Measurements from ENCODE around the gene NHLH2.

NHLH2 gene

GRCh38 chr1:115840605-115841460 lies at the start of gene NHLH2:
Gene NHLH2, minus strand, starts transcription at chr1:115841126. Its CDS starts 2,754 bp downstream, at chr1:115838372.
- TF ChIP-seq CTCF (IDR thresholded peaks at IDR 0.05; ENCODE audit: control extremely low read depth, extremely low read depth, low read depth, missing control alignments) = no peak

GRCh38 chr1:115890580-115890979 lies 49.7 kb upstream of the NHLH2 start:
- POLR2A ChIA-PET = no interaction called here

More at GRCh38 chr1:115840605-115841460, at the start of gene NHLH2:
- CTCF ChIA-PET = no interaction called here
- DNase-seq (ENCODE audit: extremely low spot score) = no peak
- POLR2A ChIA-PET = no interaction called here

GRCh38 chr1:115888976-115889375 lies 48.0 kb upstream of the NHLH2 start:
- CTCF ChIA-PET = no interaction called here

More at GRCh38 chr1:115890580-115890979, 49.7 kb upstream of the NHLH2 start:
- no peak for TF ChIP-seq CTCF (IDR thresholded peaks at IDR 0.05; ENCODE audit: control extremely low read depth, extremely low read depth, low read depth, missing control alignments)
- no peak for DNase-seq (ENCODE audit: extremely low spot score)
- CTCF ChIA-PET = interaction anchor here (1.8 kb wide), 2 partner anchors 10 to 595 kb away, joined by 4 to 6 read pairs; no protein-coding TSS in a partner anchor

GRCh38 chr1:115882913-115883902 lies 42.3 kb upstream of the NHLH2 start:
- CTCF ChIA-PET = no interaction called here
- POLR2A ChIA-PET = no interaction called here

More at GRCh38 chr1:115888976-115889375, 48.0 kb upstream of the NHLH2 start:
- no peak for DNase-seq (ENCODE audit: extremely low spot score)
- POLR2A ChIA-PET = no interaction called here
- TF ChIP-seq CTCF (IDR thresholded peaks at IDR 0.05; ENCODE audit: control extremely low read depth, extremely low read depth, low read depth, missing control alignments) = no peak

GRCh38 chr1:115880981-115881672 lies 40.2 kb upstream of the NHLH2 start:
- no peak for TF ChIP-seq CTCF (IDR thresholded peaks at IDR 0.05; ENCODE audit: control extremely low read depth, extremely low read depth, low read depth, missing control alignments)
- DNase-seq (ENCODE audit: extremely low spot score) = no peak
- ChIA-PET CTCF (no interaction called here), POLR2A (no interaction called here)

More at GRCh38 chr1:115882913-115883902, 42.3 kb upstream of the NHLH2 start:
- TF ChIP-seq CTCF (IDR thresholded peaks at IDR 0.05; ENCODE audit: control extremely low read depth, extremely low read depth, low read depth, missing control alignments) = no peak
- no peak for DNase-seq (ENCODE audit: extremely low spot score)

- POLR2A ChIA-PET = no interaction called here
- no peak for DNase-seq (ENCODE audit: extremely low spot score)
- CTCF ChIA-PET = no interaction called here
- no peak for TF ChIP-seq CTCF (IDR thresholded peaks at IDR 0.05; ENCODE audit: control extremely low read depth, extremely low read depth, low read depth, missing control alignments)
Measured at GRCh38 chr1:115879977-115880376, 39.1 kb upstream of the NHLH2 start.
